AG04450 (cell line): ENCODE data around the gene PSMC3IP. TPM values are rescaled to one million over a fixed set of nuclear protein-coding genes. Genes with fewer than 3 reads are reported as not detected.
"Not testable (repeated sequence)": the region's sequence is repeated elsewhere in the genome, so short reads cannot be mapped to it uniquely, and the experiment has no call there.

ENCODE experiments used
- CTCF ChIA-PET: fragments of 300-600, 350-600 bp; formaldehyde crosslinking; extraction: SDS; loops from one replicate; lab custom pipeline; 2022; ENCODE audit warnings: antibody characterized with exemption, inconsistent platforms; lab: Charles Lee
- POLR2A ChIA-PET: fragments of 350-600 bp; formaldehyde crosslinking; extraction: SDS; loops from one replicate; lab custom pipeline; 2021; ENCODE audit warnings: antibody characterized with exemption, inconsistent platforms; lab: Yijun Ruan, JAX
- DNase-seq: peaks from one replicate; pipeline ENCODE4 v3.0.0-alpha.2; 2011; ENCODE audit warnings: low read depth, low spot score
- H3K27ac ChIP-seq: one replicate; pipeline ENCODE4 v1.5.1; 2012; ENCODE audit warnings: low read depth, low read length, control low read depth
- H3K27me3 ChIP-seq: one replicate; pipeline ENCODE4 v1.6.0; 2012; ENCODE audit warnings: low read length; ENCODE audit not compliant: control insufficient read depth, insufficient read depth
- H3K4me3 ChIP-seq: 2 replicates; pipeline ENCODE4 v1.5.1; 2011; ENCODE audit warnings: mild to moderate bottlenecking, low read depth, low read length, control low read depth
- H3K9me3 ChIP-seq: 2 replicates; pipeline ENCODE4 v1.5.1; 2012; ENCODE audit warnings: low read length; ENCODE audit not compliant: control insufficient read depth, insufficient read depth
- CTCF ChIP-seq: IDR thresholded peaks from 2 replicates; pipeline ENCODE4 v1.5.1; 2011; ENCODE audit warnings: low read depth, low read length, control low read depth, inconsistent platforms
- polyA minus RNA-seq: library from RNA; depleted of rRNA, polyadenylated mRNA; stranded (reverse); fragments of >200 nt; gene quantifications from 2 replicates; pipeline ENCODE4 v1.2.3, GENCODE V29; 2011; rRNA and poly(A)+ RNA removed
- polyA plus RNA-seq: library from polyadenylated mRNA; depleted of rRNA; stranded (reverse); fragments of >200 nt; gene quantifications from 2 replicates; pipeline ENCODE4 v1.2.3, GENCODE V29; 2011; rRNA removed

The PSMC3IP gene
- 3.0 and 5.1 TPM in 2 replicates for polyA plus RNA-seq
- polyA minus RNA-seq, result 2.2 and 5.3 TPM in 2 replicates

DNA sequence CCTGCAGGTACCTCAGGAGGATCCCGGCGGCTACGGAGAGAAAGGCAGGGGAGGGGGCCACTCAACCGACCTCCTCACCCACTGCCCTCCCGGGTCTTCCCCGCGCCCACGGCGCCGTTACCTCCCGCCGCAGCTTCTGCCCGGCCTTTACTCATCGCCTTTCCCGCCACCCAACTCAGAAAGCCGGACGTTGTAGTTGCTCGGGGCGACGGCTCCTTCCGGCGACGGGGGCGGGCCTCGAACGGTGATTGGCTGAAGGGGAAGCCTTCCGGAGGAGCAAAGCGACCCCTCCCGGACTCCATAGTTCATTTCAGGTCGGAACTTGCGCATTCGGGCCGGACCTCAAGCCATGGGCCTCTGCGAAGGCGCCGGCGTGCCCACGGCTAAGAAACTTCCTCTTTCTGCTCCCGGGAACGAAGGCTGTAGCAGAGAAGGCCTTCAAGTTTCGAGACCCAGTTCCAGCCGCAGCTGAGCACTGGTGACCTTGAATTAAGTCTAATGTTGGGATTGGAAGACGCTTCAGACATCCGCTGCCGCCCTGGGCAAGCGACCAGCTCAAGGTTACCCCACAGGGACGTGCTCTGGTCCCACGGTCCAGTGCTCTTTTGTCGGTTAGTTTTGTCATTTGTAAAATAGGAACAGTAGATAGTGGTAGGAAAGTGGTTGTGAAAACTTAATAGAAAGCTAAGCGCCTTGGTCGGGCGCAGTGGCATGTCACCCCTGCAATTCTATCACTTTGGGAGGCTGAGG is at the start of gene PSMC3IP:
TSS of gene PSMC3IP (minus strand) at position 198 of the 750 bp plus-strand sequence. CDS start at position 155, 43 bp downstream.
- ChIA-PET POLR2A (interaction anchor here (0.6 to 2.4 kb wide), 11 partner anchors 10 to 736 kb away, joined by 3 to 7 read pairs (median 4); partner anchors contain the start of genes BECN1, PLEKHH3 and VPS25), CTCF (interaction anchor here (0.5 to 2.7 kb wide), 31 partner anchors 9 to 420 kb away, joined by 3 to 30 read pairs (median 4); partner anchors contain the start of genes CCR10, COASY, PLEKHH3 and WNK4)
- DNase-seq, result peak; percentile 78
- peak within 1 kb of the TSS; percentile 90 for H3K4me3 ChIP-seq
- H3K27me3 ChIP-seq, result no peaks in the 10 kb centered on the region
- no peaks in the 10 kb centered on the region for H3K9me3 ChIP-seq
- TF ChIP-seq CTCF, result peak; percentile 46
- peak within 1 kb of the TSS; percentile 73 for H3K27ac ChIP-seq

DNA sequence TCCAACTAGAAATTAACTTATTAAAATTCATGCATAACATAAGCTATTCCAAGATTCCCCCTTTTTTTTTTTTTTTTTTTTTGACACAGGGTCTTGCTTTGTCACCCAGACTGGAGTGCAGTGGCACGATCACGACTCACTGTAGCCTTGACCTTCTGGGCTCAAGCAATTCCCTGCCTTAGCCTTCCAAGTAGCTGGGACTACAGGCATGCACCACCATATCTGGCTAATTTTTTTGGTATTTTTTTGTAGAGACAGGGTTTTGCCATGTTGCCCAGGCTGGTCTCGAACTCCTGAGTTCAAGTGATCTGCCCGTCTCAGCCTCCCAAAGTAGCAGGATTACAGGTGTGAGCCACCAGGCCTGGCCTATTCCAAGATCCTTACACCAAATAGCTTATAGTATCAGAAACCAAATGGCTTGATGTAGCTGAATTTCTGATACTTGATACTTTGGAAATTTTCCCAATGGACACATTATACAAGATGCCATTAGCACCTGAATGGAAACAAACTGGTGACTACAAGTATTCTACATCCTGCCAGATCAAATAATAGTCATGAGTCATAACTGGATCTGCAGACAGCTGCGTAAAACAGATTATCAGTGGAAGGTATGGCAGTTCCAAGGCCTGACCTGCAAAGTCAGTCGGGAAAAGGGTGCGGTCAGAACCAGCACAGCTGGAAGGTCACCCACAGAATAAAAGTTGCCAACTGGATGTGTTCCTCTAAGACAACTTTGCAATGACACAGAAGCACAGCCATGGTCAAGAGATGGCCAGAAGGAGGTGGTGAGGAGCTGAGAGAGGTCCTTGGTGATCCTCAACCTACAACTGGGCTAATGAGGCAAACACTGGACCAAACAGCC is 46.4 kb upstream of the PSMC3IP start:
- no peaks in the 10 kb centered on the region for H3K9me3 ChIP-seq
- ChIA-PET POLR2A (no interaction called here), CTCF (interaction anchor here (1.4 kb wide), 2 partner anchors 14 to 46 kb away, joined by 4 to 5 read pairs; partner anchors contain the start of genes RETREG3 and TUBG1)
- DNase-seq, result no peak
- no peak overlapping the region for H3K27ac ChIP-seq
- H3K27me3 ChIP-seq, result peaks cover 4% of the 10 kb centered on the region
- TF ChIP-seq CTCF, result no peak
- H3K4me3 ChIP-seq, result no peak overlapping the region

GRCh38 chr17:42623271-42623670 is 45.7 kb upstream of the PSMC3IP start:
- no peak overlapping the region for H3K27ac ChIP-seq
- TF ChIP-seq CTCF, result no peak
- POLR2A ChIA-PET, result no interaction called here
- peaks cover 4% of the 10 kb centered on the region for H3K27me3 ChIP-seq
- CTCF ChIA-PET, result interaction anchor here (1.4 kb wide), 2 partner anchors 14 to 45 kb away, joined by 4 to 5 read pairs; partner anchors contain the start of genes RETREG3 and TUBG1
- DNase-seq, result no peak
- H3K9me3 ChIP-seq, result no peaks in the 10 kb centered on the region
- no peak overlapping the region for H3K4me3 ChIP-seq

GRCh38 chr17:42621987-42622386 is 44.5 kb upstream of the PSMC3IP start:
- H3K9me3 ChIP-seq, CTCF ChIA-PET, H3K27ac ChIP-seq, DNase-seq, H3K27me3 ChIP-seq, H3K4me3 ChIP-seq: not testable (repeated sequence)
- POLR2A ChIA-PET, result interaction anchor here (1.1 kb wide), 1 partner anchor 12 kb away, joined by 4 read pairs; the partner anchor contains the start of genes RETREG3 and TUBG1

- no peaks in the 10 kb centered on the region for H3K9me3 ChIP-seq
- H3K27ac ChIP-seq, result no peak overlapping the region
- peaks cover 3% of the 10 kb centered on the region for H3K27me3 ChIP-seq
- ChIA-PET POLR2A (interaction anchor here (1.2 kb wide), 1 partner anchor 42 kb away, joined by 3 read pairs; no protein-coding TSS in a partner anchor), CTCF (no interaction called here)
- no peak for DNase-seq
- H3K4me3 ChIP-seq, result no peak overlapping the region
- no peak for TF ChIP-seq CTCF
Observed at GRCh38 chr17:42618442-42619150, 41.1 kb upstream of the PSMC3IP start.
